Subcutaneous abdominal adipose tissue (tissue), 5 donors: ENCODE measurements around the gene RAB38.

Experiments
- H3K27ac ChIP-seq: one replicate; pipeline ENCODE4 v1.7.0; 2013; ENCODE audit warnings: low read depth, mild to moderate bottlenecking, inconsistent platforms, low read length, moderate library complexity
- H3K27me3 ChIP-seq, 5 donors: one replicate each; pipeline ENCODE4 v1.7.0; 2013; ENCODE audit warnings: low read length in 5 of 5, inconsistent platforms in 1 of 5; ENCODE audit not compliant: control insufficient read depth in 5 of 5, insufficient read depth in 4 of 5
- H3K36me3 ChIP-seq, 5 donors: one replicate each; pipeline ENCODE4 v1.7.0; 2013; ENCODE audit warnings: low read length in 5 of 5; ENCODE audit not compliant: control insufficient read depth in 5 of 5, insufficient read depth in 5 of 5
- H3K4me1 ChIP-seq, 5 donors: one replicate each; pipeline ENCODE4 v1.7.0; 2013; ENCODE audit warnings: low read length in 5 of 5, mild to moderate bottlenecking in 3 of 5, moderate library complexity in 1 of 5; ENCODE audit not compliant: control insufficient read depth in 5 of 5, insufficient read depth in 5 of 5
- H3K4me3 ChIP-seq, 5 donors: one replicate each; pipeline ENCODE4 v1.7.0; 2013; ENCODE audit warnings: low read length in 5 of 5, low read depth in 1 of 5
- H3K9ac ChIP-seq, 5 donors: one replicate each; pipeline ENCODE4 v1.7.0; 2013; ENCODE audit warnings: low read length in 5 of 5, mild to moderate bottlenecking in 4 of 5, moderate library complexity in 3 of 5
- H3K9me3 ChIP-seq, 5 donors: one replicate each; pipeline ENCODE4 v1.7.0; 2013; ENCODE audit warnings: low read length in 5 of 5; ENCODE audit not compliant: control insufficient read depth in 5 of 5
- donor health status: healthy.
- donor health status: healthy.
- donor health status: healthy.
- donor health status: healthy.
- donor health status: healthy.

Gene RAB38

GRCh38 chr11:88152381-88152780 is 22.9 kb downstream of the RAB38 start:
- H3K27me3 ChIP-seq: no peaks in the 10 kb centered on the region
- no peak overlapping the region for H3K27ac ChIP-seq
- no peaks in the 10 kb centered on the region for H3K4me1 ChIP-seq
- H3K4me3 ChIP-seq: no peak overlapping the region
- peaks cover 0 to 12% (median 6%) of the 10 kb centered on the region in 5 donors for H3K9me3 ChIP-seq
- no peak overlapping the region for H3K9ac ChIP-seq
- no peaks in the 10 kb centered on the region for H3K36me3 ChIP-seq

- H3K9ac ChIP-seq: no peak overlapping the region
- H3K36me3 ChIP-seq: no peaks in the 10 kb centered on the region
- H3K9me3 ChIP-seq: peaks cover 0 to 12% (median 6%) of the 10 kb centered on the region in 5 donors
- H3K27me3 ChIP-seq: no peaks in the 10 kb centered on the region
- H3K27ac ChIP-seq: no peak overlapping the region
- H3K4me3 ChIP-seq: no peak overlapping the region
- no peaks in the 10 kb centered on the region for H3K4me1 ChIP-seq
Measured at GRCh38 chr11:88151709-88152265, 23.5 kb downstream of the RAB38 start.

- Histone ChIP-seq H3K36me3 (no peaks in the 10 kb centered on the region), H3K4me1 (peaks cover 0 to 6% (median 0%) of the 10 kb centered on the region in 5 donors), H3K27ac (no peak overlapping the region), H3K4me3 (no peak overlapping the region), H3K9ac (no peak overlapping the region), H3K27me3 (no peaks in the 10 kb centered on the region), H3K9me3 (peaks cover 0 to 2% (median 0%) of the 10 kb centered on the region in 5 donors)
Measured at GRCh38 chr11:88146106-88146505, 29.1 kb downstream of the RAB38 start.

GRCh38 chr11:88139865-88140264 is 35.4 kb downstream of the RAB38 start:
- H3K36me3 ChIP-seq: no peaks in the 10 kb centered on the region
- peaks cover 0 to 2% (median 0%) of the 10 kb centered on the region in 5 donors for H3K9me3 ChIP-seq
- no peak overlapping the region for H3K27ac ChIP-seq
- H3K9ac ChIP-seq: no peak overlapping the region
- H3K4me3 ChIP-seq: no peak overlapping the region
- peaks cover 0 to 17% (median 5%) of the 10 kb centered on the region in 5 donors for H3K4me1 ChIP-seq
- H3K27me3 ChIP-seq: no peaks in the 10 kb centered on the region

GRCh38 chr11:88131764-88132470 is 43.3 kb downstream of the RAB38 start:
- Histone ChIP-seq H3K36me3 (no peaks in the 10 kb centered on the region), H3K4me3 (no peak overlapping the region), H3K9me3 (peaks cover 6 to 10% (median 8%) of the 10 kb centered on the region in 5 donors), H3K9ac (no peak overlapping the region), H3K4me1 (no peaks in the 10 kb centered on the region), H3K27ac (no peak overlapping the region), H3K27me3 (no peaks in the 10 kb centered on the region)

GRCh38 chr11:88122956-88123355 is 52.3 kb downstream of the RAB38 start:
- Histone ChIP-seq H3K4me3 (no peak overlapping the region), H3K9me3 (peaks cover 0 to 2% (median 0%) of the 10 kb centered on the region in 5 donors), H3K9ac (no peak overlapping the region), H3K4me1 (no peaks in the 10 kb centered on the region), H3K36me3 (no peaks in the 10 kb centered on the region), H3K27me3 (no peaks in the 10 kb centered on the region), H3K27ac (no peak overlapping the region)

- no peaks in the 10 kb centered on the region for H3K27me3 ChIP-seq
- H3K36me3 ChIP-seq: no peaks in the 10 kb centered on the region
- H3K9me3 ChIP-seq: no peaks in the 10 kb centered on the region
- no peak overlapping the region for H3K27ac ChIP-seq
- H3K4me1 ChIP-seq: no peaks in the 10 kb centered on the region
- H3K4me3 ChIP-seq: no peak overlapping the region
- H3K9ac ChIP-seq: no peak overlapping the region
Measured at GRCh38 chr11:88119561-88119960, 55.7 kb downstream of the RAB38 start.

- Histone ChIP-seq H3K27ac (no peak overlapping the region), H3K36me3 (no peaks in the 10 kb centered on the region), H3K9me3 (no peaks in the 10 kb centered on the region), H3K4me1 (no peaks in the 10 kb centered on the region), H3K27me3 (no peaks in the 10 kb centered on the region), H3K9ac (no peak overlapping the region), H3K4me3 (no peak overlapping the region)
Measured at GRCh38 chr11:88117281-88117858, 57.9 kb downstream of the RAB38 start.

- no peak overlapping the region for H3K4me3 ChIP-seq
- H3K9me3 ChIP-seq: no peaks in the 10 kb centered on the region
- H3K27ac ChIP-seq: no peak overlapping the region
- H3K27me3 ChIP-seq: no peaks in the 10 kb centered on the region
- no peaks in the 10 kb centered on the region for H3K36me3 ChIP-seq
- H3K4me1 ChIP-seq: no peaks in the 10 kb centered on the region
- no peak overlapping the region for H3K9ac ChIP-seq
Measured at GRCh38 chr11:88115828-88116755, 59.2 kb downstream of the RAB38 start.
